ENCODE results near the gene DAAM2. TPM values are rescaled to one million over a fixed set of nuclear protein-coding genes. Genes with fewer than 3 reads are reported as not detected.

Gene DAAM2
- total RNA-seq, 1 donor from 2014 or later = not detected

GRCh38 chr6:39794231-39794630 is 2.1 kb downstream of the DAAM2 start:
- intact Hi-C loops (cut with micrococcal nuclease) = no loop called here
- H3K27me3 Mint-ChIP-seq = peaks cover 47% of the 10 kb centered on the region

DNA sequence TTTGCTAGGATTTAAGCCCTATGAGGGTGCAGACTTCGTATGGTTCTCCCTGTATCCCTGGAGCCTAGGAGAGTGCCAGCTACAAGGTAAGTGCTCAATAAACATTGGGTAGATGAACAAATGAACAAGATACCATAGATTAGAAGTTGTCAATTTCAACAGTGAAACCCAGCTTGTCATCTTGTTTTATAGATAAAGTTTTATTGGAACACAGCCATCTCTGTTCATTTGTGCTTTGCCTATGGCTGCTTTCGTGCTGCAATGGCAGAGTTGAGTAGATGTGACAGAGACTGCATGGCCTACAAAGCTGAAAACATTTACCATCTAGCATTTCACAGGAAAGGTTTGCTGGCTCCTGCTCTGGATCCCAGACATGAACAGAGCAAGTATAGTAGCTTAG is 5.6 kb downstream of the DAAM2 start:
- CTCF ChIA-PET = no interaction called here
- TF ChIP-seq, protein P1, sequence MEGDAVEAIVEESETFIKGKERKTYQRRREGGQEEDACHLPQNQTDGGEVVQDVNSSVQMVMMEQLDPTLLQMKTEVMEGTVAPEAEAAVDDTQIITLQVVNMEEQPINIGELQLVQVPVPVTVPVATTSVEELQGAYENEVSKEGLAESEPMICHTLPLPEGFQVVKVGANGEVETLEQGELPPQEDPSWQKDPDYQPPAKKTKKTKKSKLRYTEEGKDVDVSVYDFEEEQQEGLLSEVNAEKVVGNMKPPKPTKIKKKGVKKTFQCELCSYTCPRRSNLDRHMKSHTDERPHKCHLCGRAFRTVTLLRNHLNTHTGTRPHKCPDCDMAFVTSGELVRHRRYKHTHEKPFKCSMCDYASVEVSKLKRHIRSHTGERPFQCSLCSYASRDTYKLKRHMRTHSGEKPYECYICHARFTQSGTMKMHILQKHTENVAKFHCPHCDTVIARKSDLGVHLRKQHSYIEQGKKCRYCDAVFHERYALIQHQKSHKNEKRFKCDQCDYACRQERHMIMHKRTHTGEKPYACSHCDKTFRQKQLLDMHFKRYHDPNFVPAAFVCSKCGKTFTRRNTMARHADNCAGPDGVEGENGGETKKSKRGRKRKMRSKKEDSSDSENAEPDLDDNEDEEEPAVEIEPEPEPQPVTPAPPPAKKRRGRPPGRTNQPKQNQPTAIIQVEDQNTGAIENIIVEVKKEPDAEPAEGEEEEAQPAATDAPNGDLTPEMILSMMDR (IDR thresholded peaks at IDR 0.05) = no peak
- H3K27ac Mint-ChIP-seq = no peak overlapping the region
- H3K27me3 Mint-ChIP-seq = peaks cover 32% of the 10 kb centered on the region
- no peaks in the 10 kb centered on the region for H3K36me3 Mint-ChIP-seq (ENCODE audit: low read depth)
- intact Hi-C loops (cut with micrococcal nuclease) = no loop called here
- POLR2A ChIA-PET = no interaction called here
- no peaks in the 10 kb centered on the region for H3K4me1 Mint-ChIP-seq
- H3K4me3 Mint-ChIP-seq = no peak overlapping the region
- DNase-seq (no peak), ATAC-seq (ENCODE audit: low read depth) (no peak)
- H3K9me3 Mint-ChIP-seq = no peaks in the 10 kb centered on the region

More at GRCh38 chr6:39794231-39794630, 2.1 kb downstream of the DAAM2 start:
- DNase-seq (no peak), ATAC-seq (ENCODE audit: low read depth) (no peak)
- ChIA-PET CTCF (no interaction called here), POLR2A (no interaction called here)
- no peaks in the 10 kb centered on the region for H3K4me1 Mint-ChIP-seq
- H3K4me3 Mint-ChIP-seq = no peak overlapping the region
- H3K9me3 Mint-ChIP-seq = no peaks in the 10 kb centered on the region
- no peak overlapping the region for H3K27ac Mint-ChIP-seq
- TF ChIP-seq, protein P1 (IDR thresholded peaks at IDR 0.05) = no peak
- no peaks in the 10 kb centered on the region for H3K36me3 Mint-ChIP-seq (ENCODE audit: low read depth)

DNA sequence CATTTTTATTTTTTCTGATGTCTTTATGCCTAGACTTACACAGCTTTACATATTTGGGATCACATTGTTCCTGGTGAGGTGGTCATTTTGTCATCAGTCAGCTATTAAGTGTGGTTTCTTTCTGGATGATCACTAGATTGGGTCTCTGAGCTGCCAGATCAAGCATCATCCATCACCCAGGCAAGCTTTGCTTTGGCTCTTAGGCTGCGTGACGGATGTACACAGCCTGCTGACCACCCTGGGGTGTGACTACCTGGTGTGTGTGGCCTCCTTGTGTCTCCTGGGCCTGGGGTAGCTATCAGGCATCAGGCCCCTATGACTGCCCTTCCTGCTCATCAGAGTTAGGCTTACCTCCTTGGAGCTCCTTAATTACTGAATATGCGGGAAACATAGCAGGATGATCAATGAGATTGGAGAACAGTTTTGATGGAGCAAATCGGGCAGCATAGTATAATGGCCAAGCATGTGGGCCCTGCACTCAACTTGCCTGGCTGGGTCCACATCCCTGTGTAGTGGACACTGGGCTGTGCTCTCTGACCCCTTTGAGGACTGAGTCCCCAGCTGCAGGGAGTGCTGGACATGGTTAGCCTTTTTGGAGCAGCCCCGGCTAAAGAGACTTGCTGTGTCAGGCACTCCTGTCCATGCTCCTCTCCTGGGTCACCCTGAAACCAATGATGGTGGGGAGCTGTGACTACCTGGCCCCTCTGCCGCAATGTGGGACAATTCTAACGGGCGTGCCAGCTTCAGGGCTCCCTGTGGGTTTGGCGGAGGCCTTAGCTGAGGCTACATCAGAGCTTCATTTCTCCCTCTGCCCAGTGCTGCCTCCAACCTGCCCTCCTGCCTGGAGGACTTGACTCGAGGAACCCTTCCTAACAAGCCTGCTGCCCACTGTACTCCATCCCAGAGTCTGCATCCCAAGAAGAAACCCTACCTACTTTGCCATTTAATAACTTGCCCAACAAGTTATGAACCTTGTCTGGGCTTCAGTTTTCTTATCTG is 8.2 kb downstream of the DAAM2 start:
- TF ChIP-seq, protein P1 (IDR thresholded peaks at IDR 0.05) = no peak
- H3K9me3 Mint-ChIP-seq = no peaks in the 10 kb centered on the region
- no peak for DNase-seq
- no peaks in the 10 kb centered on the region for H3K4me1 Mint-ChIP-seq
- ChIA-PET POLR2A (no interaction called here), CTCF (no interaction called here)
- no peaks in the 10 kb centered on the region for H3K36me3 Mint-ChIP-seq (ENCODE audit: low read depth)
- H3K27me3 Mint-ChIP-seq = peaks cover 13% of the 10 kb centered on the region
- H3K27ac Mint-ChIP-seq = no peak overlapping the region
- intact Hi-C loops (cut with micrococcal nuclease) = no loop called here
- no peak overlapping the region for H3K4me3 Mint-ChIP-seq
- no peak for ATAC-seq (ENCODE audit: low read depth)

- ATAC-seq (ENCODE audit: low read depth) (no peak), DNase-seq (no peak)
- no peak overlapping the region for H3K4me3 Mint-ChIP-seq
- H3K4me1 Mint-ChIP-seq = no peaks in the 10 kb centered on the region
- H3K9me3 Mint-ChIP-seq = no peaks in the 10 kb centered on the region
- intact Hi-C loops (cut with micrococcal nuclease) = no loop called here
- CTCF ChIA-PET = no interaction called here
- TF ChIP-seq, protein P1 (IDR thresholded peaks at IDR 0.05) = no peak
- H3K36me3 Mint-ChIP-seq (ENCODE audit: low read depth) = no peaks in the 10 kb centered on the region
- H3K27me3 Mint-ChIP-seq = peaks cover 12% of the 10 kb centered on the region
- no peak overlapping the region for H3K27ac Mint-ChIP-seq
- POLR2A ChIA-PET = no interaction called here
Observed at GRCh38 chr6:39801456-39802251, 9.5 kb downstream of the DAAM2 start.

DNA sequence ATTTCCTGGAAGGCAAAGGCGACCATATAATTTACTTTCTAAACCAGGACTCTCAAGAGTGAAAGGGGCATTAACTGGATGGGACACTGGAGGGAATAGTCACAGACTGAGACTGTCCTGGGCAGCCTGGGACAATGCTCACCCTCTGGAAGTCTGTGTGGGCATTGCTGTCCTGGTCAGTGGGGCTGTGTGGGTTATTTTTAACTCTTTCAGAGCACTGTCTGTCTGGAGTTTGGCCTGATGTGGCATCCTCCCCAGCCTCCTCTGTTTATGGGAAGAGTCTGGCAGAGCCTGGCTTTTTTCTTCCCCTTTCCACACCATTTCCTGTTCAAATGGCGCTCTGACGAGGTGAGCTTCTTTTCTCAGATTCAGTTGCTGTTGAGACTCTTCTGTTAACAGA is 11.7 kb downstream of the DAAM2 start:
- ChIA-PET POLR2A (no interaction called here), CTCF (no interaction called here)
- Mint-ChIP-seq H3K27me3 (peaks cover 17% of the 10 kb centered on the region), H3K27ac (no peak overlapping the region), H3K4me1 (no peaks in the 10 kb centered on the region), H3K36me3 (ENCODE audit: low read depth) (no peaks in the 10 kb centered on the region), H3K4me3 (no peak overlapping the region), H3K9me3 (no peaks in the 10 kb centered on the region)
- intact Hi-C loops (cut with micrococcal nuclease) = no loop called here
- ATAC-seq (ENCODE audit: low read depth) = no peak
- no peak for DNase-seq
- TF ChIP-seq, protein P1 (IDR thresholded peaks at IDR 0.05) = no peak
